ENCODE results near the gene AZIN2.

GRCh38 chr1:33126411-33127000, 45.6 kb downstream of the AZIN2 start:
- TF ChIP-seq CTCF (IDR thresholded peaks at IDR 0.05) (no peak), POLR2A (IDR thresholded peaks at IDR 0.05) (no peak), POLR2AphosphoS5 (IDR thresholded peaks at IDR 0.05) (no peak)
